GM18520 (cell line): ENCODE measurements around the gene MEN1.
A peak's percentile ranks its signal among the peaks of the same experiment; 100 is the strongest.

Source experiments
- ATAC-seq: cut with Tn5 transposase; IDR thresholded peaks from one replicate; pipeline ENCODE4 v1.9.1; 2021; ENCODE audit not compliant: unreplicated experiment

The MEN1 gene

DNA sequence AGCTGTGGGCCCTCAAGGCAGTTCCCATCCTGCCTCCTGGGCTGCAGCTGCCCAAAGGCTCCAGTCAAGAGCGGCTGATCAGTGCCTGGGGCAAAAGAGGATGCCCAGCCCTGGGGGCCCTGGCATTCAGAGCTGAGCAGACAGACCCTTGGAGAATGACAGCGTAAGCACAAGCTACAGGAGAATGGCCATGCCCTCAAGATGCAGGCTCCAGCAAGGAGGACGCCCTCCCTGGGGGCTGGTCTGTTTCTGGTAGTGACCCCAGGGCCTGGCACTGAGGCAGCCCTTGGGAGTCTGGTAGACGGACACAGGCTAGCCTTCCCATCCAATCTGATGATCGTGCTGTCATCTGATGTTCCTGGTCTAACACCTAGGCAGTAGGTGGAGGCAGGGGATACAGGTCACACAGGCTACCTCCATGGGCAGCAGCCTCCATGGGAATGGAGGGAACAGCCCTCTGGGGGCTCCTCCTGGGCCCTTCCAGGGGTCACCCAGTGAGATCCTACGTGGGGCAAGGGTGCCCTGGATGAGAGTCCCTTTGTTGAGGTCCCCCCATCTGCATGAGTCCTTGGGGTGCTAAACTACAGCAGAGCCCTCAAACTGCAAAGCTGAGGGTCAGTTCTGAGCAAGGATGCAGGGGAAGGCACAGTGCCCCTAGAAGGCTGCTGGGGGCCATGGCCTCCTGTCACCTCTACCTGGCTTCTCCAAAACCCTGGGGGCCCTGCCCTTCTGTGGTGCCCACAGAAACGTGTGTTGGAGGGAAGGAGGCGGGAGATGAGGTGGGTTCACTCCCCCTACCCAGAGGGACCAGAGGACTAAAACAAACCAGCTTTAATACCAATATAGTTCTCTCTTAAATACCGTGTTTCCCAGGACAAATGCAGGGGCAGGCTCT lies 21.8 kb downstream of the MEN1 start:
- ATAC-seq: no peak

DNA sequence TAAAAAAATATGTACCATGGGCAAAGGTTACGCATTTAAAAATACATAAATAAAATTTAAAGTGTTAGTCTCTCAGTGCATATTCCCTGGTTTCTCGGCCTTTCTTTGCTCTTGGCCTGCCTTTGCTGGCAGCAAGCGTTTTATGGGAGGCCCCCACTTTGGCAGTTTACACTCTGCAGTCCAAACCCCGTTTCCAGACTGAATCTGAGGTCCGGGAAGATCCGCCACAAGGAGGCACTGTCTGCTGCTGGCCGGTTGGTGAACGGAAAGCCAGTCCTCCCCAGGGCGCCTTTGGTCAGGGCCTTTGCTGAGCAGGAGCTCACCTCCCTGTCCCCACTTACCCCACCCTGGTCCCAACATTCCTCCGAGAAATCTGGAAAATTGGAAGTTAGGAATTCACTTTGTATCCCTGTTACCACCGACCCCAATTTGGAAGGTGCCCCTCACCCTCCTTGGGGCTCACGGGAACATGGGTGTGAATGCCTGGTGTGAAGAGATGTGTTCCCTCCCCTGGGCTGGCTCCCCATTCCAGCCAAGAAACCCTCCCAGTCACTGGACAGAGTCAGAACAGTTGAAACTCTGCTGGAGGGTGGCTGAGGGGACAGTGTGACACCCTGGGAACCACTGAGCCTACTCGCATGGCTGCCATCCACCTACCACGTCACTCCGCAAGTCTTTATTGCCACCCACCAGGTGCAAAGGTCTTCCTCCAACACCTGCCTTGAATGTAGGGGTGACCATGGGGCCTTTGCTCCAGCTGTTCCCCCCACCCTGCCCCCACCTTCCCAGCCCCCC lies 22.6 kb downstream of the MEN1 start:
- ATAC-seq: no peak

DNA sequence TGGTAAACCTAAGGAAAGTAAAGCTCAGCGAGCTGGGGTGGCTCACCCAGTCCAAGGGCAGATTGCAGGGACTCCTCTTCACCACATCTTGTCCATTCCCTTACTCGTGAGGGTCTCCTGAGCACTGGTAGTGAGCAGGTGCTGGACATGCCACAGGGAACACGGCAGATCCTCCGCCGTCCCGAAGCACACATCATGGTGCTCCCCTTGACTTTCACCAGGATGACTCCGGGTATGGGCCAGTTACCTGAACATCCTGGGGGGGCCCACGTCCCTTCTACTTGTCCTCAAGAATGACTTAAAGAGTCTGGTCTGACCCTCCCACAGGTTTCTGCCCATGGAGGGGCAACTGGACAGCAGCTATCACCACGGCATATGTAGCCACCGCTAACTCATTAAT lies 24.0 kb downstream of the MEN1 start:
- no peak for ATAC-seq

GRCh38 chr11:64784813-64785581 lies 25.4 kb downstream of the MEN1 start:
- ATAC-seq: no peak

DNA sequence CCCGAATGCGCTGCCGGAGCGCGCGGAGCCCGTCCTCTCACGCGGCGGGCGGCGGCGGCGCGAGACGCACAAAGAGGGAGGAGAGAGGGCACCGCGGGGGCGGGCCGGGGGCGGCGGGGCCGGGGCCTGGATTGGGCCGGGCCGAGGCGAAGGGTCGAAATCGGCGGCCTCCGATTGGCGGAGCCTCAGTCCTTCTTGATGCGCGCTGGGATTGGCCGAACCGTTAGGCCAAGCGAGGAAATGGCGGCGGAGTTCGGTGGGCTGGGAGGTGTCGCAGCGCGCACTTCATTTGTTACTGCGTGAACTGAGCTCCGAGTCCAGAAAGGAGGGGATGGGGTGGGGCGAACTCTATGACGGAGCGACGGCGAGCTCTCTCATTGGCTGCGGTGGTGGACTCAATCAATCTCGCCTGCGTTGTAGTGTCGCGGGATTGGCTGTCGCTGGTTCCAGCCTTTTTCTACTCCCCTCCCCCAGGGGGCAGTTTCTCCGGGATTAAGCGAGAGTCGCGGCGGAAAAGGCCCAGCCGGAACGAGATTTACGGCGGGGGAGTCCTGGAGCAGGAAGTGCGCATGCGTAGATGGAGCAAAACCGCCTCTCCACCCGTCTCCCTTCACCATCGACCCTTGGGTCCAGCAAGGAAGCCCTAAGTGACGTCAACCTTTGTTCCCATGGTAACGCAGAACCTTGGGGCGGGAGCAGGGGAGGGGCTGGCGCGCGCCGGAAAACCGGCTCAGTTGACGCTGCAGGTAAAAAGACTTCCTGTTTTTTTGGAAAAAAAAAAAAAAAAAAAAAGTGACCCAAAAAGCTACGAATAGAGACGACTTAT lies 31.7 kb downstream of the MEN1 start, which contains the start of gene SF1:
TSS of gene SF1 (minus strand) at position 70 of the 826 bp plus-strand sequence. CDS start 150 bp downstream, outside the sequence.
- ATAC-seq: peak; percentile 68

DNA sequence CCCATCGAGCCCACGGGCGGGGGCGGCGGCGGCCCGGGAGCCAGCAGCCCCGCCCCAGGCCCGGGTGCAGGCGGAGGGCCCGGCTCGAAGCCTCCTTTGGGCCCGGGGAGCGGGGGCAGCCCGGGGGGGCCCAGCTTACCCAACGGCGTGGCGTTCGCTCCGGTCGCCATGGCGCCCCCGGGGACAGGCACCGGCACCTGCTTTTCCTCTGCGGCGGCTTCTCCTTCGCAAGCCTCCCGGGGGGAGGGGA lies 32.2 kb downstream of the MEN1 start:
- peak; percentile 15 for ATAC-seq

- ATAC-seq: no peak
These were observed 32.7 kb downstream of the MEN1 start for GRCh38 chr11:64777449-64778222.

- ATAC-seq: no peak
These were observed 33.5 kb downstream of the MEN1 start for GRCh38 chr11:64776875-64777274.

DNA sequence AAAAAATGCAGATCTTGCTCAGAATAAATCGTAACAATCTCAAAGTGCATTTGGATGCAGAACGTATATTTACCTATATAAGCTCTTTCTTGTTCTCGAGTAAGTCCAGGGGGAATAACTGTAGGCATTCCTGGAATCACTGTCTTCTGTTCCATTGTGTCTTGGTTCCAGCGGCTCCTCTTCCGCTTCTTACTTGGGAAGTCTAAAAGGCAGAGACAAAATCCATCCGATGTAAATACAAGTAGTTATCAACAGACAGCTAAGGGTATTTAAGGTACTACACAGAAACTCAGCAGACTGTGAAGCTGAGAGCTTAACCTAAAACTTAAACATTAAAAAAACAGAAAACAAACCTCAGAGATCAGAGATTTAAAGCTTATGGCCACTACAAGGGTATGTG lies 33.9 kb downstream of the MEN1 start:
- ATAC-seq: no peak

DNA sequence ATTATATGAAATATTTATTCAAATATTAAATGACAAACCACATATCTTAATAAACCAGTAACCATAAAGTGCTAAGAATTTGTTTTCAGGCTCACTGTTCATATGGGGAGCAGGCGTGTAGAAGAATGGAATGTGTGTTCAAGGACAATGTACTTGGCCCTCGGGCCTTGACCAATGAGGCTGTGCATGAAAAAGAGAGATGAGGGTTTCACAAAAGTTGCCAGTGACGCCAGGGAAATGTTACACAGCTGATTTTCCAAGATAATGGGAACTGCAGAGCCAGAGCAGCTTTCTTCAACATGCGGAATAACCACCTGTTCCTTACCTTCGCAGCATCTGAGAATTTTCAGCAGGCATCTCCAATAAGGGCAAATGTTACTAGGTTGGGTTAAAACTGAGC lies 36.2 kb downstream of the MEN1 start:
- ATAC-seq: no peak

GRCh38 chr11:64772303-64773018 lies 37.9 kb downstream of the MEN1 start:
- ATAC-seq: no peak

DNA sequence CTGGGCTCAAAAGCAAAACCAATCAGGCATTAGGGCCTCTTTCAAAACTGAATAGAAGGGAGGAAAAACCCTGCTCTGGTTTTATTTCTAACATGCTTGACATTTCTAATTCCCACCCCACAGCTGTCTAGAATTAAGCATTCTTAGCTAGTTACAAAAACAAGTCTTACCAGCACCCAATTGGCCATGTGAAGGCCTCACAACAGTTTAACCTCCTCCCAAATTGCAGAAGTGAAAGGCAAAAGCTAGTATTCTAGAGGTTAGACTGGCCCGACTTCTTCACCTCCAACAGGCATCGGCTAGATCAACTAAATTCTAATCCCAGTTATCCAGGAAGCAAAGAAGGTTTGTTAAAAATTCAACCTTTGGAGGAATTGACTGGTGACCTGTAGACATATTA lies 38.5 kb downstream of the MEN1 start:
- no peak for ATAC-seq

DNA sequence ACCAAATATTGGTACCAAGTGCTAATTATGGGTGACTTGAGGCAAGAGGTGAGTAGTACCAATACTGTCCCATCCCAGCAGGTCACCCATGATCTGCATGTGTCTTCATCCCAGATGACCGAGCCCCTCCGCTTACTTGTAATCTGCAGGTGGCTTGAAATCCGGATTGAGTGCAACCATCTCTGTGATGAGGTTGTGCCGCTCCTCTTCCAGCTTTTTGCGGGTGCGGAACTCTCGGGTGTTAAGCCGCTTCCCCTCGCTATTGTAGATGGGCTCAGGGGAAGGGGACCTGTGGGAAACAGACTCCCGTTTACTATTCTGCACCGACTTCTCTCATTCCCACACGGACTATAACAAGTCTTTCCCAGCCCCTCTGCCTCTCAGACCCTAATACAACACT lies 40.2 kb downstream of the MEN1 start:
- ATAC-seq: no peak

DNA sequence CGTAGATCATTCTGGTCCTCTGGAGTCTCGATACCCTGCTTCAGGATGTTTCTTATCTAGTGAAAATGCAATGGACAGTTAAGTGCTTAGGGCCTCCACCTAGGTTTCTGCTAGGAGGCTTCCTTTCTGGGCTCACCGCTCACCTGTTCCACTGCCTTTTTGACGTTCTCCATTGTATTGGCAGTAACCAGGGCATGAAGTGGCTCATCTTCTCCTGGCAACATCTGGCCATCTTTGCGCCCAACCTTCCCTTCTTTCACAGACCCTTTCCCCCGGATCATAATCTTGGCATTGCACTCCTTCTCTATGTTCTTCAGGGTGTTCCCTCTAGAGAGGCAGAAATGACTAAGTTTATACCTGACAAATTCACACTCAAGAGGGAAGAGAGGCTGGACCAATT lies 41.1 kb downstream of the MEN1 start:
- no peak for ATAC-seq

DNA sequence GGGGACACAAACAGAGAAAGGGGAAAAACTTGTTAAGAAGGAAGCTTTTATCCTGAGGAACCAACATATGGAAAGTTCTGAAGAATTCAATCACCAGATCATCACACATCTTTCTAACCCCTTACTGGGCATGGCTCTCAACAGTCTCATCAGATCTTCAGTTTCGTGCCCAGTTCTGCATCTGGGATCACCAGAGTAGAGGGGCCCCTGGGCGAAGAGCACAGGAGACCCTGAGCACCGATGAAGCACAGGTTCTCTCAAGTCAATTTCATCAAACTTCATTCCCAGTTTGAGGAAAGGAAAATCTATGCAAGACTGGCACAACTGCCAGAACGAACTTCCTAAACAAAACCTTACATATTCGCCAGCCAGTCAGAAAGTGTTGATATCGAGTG lies 42.1 kb downstream of the MEN1 start:
- ATAC-seq: no peak

DNA sequence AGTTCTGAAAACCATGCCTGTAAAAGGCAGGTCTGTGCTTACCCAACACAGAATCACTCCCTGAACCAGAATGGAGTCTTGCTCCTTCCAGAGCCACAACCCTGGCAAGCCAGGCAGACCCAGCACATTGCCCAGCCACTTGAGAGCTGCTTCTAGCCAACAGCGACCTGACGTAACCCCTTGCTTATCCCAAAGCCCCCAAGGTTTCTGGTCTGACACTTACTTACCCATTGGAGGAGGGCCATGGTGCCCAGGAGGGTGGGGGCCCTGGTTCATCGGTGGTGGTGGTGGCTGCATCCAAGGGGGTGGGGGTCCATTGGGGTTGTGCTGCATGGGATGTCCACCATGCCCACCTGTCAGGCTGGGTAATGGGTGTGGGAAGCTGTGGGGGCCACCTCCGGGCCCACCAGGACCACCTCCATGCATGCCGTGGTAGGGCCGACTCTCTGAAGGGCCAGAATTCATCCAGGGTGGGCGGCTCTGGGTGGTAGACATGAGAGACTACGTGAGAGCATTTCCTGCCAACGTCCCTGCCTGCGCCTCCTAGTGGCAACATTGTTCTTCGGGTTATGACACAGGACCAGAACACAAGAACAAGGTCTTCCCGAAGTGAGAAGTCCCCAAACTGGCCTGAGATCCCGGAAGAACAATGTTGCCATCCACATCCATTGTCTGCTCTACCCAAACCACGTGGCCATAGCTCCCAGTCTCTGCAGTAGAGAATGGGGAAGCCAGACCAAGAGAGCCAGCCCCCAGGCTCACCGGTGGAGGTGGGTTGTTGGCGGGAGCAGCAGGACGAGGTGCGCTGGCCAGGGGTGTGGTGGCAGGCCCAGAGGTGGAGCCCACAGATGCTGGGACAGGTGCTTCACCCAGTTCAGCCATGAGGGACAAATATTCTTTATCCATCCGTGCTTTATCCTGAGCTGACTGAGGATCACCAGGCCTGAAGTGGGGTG lies 42.7 kb downstream of the MEN1 start:
- no peak for ATAC-seq

DNA sequence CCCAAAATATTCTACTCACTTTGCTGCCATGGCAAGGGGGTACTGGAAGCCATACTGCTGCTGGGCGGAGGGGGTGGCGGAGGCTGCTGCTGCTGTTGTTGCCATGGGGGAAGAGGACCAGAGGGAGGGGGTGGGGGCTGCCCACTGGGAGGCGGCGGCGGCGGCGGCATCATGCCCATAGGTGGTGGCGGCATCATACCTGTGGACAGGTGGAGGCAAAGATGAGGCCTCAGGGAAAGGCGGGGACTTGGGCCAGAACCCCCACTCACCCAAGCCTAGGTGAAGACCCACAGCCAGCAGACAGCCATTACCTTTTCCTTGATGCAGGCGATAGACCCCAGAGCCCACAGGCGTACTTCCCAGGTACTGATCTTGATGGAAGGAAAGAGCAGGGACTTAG lies 43.5 kb downstream of the MEN1 start:
- ATAC-seq: no peak
